NCI-H146 treated with DMSO at 0.1 percent for 48 hours (cell line): ENCODE data around the gene SPEG.

Experiments
- DNase-seq: peaks from one replicate; lab custom pipeline; 2025; ENCODE audit not compliant: unreplicated experiment; lab: John Stamatoyannopoulos, UW

SPEG gene

DNA sequence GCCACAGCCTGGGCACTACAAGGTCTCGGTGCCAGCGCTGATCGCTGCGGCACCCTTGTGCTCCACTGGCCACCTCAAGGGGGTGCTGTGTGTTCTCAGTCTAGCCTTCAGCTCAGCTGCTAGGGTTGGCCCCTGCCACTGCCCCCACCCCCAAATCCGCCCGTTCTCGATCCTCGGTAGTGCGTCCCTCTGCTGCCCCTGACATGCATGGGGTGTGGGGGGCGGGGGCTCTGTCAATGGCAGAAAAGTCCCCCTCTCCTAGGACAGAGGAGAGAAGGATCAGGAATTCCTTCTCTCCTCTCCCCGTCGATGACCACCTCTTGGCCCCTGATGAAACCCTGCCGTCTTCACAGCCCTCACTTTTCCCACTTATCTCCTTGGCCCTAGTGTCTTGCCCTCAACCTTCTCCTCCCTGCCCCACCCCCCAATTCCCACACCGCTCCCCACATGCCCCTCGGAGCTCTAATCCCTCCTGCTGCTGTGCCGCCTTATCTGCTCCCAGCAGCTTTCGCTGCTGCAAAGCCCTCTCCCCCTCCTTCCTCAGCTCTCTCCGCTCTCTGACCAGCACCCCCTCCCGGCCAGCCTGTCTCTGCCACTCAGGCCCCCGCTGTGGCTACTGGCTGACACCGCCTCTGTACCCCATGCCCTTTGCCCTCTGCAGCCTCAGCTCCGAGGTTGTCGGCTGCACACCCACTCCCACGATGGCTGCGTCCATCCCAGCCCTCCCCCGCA is 75.3 kb downstream of the SPEG start:
- peak; percentile 17 for DNase-seq

DNA sequence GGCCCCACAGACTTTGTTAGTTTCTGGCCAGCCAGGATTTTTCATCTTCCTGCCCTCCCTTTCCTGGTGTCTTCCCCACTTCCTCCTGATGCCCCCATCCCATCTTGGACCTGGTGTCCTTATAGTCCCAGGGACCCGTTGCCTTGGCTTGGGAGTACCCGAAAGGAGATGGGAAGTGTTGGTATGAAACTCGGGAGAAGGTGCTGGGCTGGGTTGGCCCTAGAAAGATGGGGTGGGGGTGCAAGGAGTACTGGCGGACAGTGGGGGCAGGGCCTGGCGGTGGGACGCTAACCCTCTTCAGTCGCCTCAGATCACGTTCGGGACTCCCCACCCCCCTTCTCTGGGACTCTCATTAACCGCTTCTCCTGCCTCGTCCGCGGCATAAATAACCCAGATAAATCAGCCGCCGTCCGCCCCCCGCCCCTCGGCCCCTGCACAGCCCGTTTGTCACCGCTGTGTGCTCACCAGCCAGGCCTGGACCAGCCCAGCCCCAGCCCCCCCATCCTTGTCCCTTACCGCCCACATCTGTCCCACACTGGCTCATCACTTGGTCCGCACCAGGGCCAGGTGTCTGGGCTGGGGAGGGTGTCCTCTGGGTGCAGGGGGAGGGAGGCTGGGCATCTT is 76.0 kb downstream of the SPEG start:
- DNase-seq: no peak

DNA sequence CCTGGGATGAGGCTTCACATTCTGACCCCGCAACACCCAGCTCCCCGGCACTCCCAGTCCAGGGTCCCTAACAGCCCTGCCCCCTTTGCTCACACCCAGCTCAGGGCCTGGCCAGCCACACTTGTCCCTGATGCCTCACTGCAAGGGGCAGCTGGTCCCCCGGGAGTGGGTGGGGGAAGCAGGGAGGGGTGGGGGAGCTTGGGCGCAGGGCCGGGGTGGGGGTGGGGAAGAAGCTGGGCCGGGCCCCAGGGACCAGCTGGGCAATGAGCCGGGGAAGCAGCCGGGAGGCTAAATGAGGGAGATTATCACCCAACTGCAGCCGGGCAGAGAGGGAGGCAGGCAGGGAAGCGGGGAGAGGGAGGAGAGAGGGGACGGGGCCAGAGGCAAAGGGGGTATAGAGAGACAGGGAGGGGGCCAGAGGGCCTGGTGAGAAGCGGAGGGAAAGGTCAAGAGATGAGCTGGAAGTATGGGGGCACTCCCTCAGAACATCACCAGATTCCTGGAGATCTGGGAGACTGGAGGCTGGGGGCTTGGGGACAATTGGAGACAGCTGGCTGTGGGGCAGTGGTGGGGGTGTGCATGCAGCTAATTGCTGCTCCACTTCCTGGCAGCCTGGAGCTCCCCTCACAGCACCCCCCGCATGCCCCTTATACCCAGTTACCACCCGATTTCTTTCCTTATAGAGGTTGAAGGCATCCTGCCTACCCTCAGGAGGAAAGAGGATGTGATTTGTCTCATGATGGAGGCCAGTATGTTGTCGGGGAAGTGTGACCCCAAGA is 77.1 kb downstream of the SPEG start:
- DNase-seq: no peak

DNA sequence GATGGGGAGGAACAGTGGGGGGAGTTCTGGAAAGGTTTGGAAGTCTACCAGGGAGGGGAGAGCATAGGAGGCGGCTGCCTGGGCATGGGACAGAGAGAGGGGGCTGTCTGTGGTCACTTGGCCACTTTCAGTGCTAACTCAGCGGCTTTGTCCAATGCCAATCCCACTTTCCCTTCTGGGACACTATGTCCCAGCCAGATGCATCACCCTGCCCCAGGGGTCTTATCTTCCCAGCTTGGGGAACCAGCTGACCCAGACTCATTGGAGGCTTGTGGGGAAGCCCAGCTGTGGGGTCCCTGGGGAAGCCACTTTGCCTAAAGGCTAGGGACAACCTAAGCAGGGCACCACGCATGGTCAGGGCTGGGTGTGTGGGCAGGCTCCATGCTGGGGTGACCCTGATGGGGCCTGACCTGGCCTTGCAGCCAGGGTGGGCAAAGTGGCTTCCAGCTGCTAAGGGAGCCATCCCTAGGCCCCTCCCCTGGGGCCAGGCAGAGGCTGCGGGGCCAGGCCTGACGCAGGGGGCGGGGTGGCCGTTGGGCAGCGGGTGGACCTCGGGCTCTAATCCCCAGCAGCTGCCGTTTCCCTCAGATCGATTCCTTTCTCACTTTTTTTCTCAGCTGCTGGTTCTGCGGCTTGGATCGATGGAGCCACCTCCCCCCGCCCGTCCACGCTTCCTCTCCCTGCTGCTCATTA is 78.0 kb downstream of the SPEG start:
- DNase-seq: peak; percentile 42

DNA sequence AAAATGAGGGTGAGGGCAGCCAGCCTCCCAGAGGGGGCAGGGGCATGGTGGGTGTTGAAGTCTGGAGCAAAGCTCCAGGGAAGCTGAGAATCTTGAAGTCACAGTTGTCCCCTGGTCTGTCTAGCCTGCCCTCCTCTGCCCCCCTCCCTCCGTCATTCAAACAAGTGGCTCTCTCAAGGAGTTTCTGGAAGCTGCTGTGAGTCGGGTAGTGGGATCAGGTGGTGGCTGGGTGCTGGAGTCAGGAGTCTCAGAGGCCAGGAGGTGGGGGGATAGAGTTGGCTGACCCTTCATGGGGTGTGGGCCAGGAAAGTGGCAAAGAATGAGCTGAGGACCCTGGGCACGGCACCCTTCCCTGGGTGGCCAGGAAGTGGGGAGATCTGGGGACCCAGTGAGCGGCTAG is 79.1 kb downstream of the SPEG start:
- no peak for DNase-seq

DNA sequence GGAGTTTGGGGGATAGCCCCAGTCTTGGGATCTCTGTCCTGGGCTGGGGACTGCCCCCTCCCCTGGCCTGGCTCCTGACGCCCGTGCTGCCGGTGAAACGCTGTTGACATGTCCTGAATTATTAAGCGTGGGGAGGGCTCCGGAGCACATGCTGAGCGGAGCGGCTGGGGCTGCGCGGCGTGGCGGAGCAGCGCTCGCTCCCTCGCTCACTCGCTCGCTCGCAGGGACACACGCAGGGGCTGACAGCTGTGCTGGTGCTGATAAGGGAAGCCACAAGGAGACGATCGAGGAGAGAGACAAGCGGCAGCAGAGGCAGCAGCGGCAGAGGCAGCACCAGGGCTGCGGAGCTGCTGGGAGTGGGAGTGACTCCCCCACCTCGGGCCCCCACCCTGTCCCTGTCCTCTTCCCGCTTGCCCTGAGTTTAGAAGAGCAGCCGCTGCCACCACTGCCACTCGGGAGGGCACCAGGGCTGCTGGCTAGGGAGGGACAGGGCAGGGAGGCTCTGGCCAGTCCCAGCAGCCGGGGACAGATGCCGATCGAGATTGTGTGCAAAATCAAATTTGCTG is 79.6 kb downstream of the SPEG start, which contains the start of gene ASIC4:
ASIC4 (plus strand) TSS at position 287 of the 566 bp plus-strand sequence; CDS start at position 530, 243 bp downstream.
- no peak for DNase-seq

DNA sequence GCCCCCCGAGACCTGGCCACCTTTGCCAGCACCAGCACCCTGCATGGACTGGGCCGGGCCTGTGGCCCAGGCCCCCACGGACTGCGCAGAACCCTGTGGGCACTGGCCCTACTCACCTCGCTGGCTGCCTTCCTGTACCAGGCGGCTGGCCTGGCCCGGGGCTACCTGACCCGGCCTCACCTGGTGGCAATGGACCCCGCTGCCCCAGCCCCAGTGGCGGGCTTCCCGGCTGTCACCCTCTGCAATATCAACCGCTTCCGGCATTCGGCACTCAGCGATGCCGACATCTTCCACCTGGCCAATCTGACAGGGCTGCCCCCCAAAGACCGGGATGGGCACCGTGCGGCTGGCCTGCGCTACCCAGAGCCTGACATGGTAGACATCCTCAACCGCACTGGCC is 80.2 kb downstream of the SPEG start:
- DNase-seq: no peak

DNA sequence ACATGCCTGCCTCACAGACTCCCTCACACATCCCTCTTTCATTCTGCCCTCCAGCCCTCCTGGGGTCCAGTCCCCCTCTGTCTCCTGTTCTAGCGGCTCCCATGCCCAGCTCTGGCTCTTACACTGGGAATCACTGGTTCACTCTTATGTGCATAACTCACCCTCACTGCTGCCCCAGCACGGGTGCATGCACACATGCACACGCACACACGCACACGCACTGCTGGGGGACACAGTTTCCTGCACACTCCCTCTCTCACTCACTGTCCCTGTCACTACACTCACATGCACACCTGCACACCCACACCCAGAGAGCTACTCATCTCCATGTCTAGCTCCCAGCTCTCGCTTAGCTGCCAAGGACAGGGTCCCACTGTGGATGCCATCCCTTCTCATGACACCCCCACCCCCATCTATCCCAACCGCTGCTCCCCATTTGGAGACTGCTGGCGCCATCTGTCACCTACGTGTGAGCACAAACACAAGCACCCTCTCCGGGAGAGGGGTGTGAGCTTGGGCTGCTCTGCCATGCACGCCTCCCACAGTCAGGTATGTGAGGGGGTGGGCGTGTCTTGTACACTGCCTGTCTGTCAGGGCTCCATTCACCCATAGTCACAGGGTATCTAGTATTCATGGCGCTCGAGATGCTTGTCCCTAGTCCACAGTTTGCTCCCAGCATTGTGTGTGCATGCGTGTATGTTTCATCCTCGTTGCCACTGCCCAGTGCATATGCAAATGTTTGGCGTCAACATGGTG is 81.4 kb downstream of the SPEG start:
- DNase-seq: no peak

DNA sequence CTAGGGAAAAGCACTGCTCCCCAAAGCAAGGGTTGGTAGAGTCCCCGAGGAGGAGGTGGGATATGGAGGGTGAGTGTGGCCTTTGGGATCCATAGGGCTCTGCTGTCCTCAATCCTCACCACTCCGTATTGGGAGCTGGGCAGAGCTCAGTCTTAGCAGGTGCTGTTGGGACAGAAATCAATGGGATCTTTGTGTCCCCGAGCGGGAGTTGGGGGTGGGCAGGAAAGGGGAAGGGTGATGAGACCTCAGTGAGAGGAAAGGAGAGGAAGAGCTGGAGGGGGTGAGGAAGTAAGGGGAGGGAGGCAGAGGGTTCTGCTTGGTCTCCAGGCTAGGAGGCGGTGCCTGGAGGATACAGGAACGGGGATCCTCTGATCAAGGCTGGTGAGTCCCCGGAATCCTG is 82.2 kb downstream of the SPEG start:
- no peak for DNase-seq

DNA sequence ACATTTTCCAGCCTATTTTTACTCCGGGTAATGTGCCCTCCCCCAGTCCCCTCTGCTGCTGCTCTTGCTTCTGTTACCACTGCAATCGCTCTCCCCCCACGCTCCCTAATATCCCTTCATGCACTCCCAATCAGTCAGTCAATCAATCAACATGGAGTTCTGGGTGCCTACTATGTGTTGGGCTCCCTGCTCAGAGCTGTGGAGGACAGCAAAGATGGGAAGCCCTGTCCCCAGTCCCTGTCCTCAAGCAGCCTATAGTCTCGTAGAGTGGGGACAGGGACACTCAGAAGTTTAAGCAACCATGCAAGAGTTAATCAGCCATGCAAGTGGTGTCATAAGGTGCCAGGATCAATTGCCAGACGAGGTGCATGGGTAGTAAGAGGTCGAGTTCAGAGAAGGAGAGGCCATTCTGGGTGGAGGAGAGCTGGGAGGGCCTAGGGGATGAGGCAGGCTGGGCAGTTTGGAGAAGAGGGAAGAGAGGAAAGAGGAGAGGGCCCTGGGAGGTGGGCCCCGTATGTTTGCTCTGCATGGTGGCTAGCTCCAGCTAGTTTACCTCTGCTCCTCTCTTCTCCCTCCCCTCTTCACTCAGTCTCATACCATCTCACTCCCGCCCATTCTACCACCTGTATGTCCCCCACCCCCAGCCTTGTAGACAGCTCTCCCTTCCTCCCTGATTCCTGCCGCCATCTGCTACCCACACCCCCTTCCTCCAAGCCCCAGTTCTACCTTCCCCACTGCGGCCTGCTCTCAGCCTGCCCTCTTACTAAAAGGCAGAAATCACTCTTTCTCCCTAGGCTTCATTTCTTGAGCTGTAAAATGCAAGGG is 83.5 kb downstream of the SPEG start:
- DNase-seq: no peak

DNA sequence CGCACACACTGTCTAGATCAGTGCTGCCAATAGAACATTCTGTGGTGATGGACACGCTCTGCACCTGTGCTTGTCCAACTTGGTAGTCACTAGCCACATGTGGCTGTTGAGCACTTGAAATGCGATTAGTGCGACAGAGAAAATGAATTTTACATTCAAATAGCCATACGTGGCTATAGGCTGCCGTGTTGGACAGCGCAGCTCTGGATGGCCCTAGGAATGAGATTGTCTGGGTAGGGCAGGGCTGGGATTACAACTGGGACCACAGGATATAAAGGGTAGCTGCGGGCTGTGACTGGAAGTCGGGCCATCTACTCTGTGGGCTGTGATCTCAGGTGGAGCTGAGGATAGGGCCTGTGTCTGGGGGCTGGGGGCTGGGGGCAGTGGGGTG is 84.9 kb downstream of the SPEG start:
- no peak for DNase-seq

DNA sequence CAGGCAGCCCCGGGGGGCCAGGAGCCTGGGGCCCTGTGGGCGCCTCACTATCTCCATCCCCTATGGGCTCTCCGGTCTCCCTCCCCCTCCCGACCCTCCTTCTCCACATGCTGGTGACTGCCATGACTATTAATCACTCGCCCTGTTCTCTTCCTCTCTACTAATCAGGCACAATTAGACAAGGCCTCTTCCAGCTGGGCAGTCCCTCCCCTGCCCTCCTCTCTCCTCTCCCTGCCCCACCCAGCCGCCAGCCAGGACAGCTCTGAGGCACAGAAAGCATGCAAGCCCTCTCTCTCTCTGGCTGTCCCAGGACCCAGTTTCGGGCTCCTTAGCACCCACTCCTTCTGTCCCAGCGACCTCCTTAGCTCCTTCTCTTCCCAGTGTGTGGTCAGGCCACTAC is 85.4 kb downstream of the SPEG start:
- no peak for DNase-seq

DNA sequence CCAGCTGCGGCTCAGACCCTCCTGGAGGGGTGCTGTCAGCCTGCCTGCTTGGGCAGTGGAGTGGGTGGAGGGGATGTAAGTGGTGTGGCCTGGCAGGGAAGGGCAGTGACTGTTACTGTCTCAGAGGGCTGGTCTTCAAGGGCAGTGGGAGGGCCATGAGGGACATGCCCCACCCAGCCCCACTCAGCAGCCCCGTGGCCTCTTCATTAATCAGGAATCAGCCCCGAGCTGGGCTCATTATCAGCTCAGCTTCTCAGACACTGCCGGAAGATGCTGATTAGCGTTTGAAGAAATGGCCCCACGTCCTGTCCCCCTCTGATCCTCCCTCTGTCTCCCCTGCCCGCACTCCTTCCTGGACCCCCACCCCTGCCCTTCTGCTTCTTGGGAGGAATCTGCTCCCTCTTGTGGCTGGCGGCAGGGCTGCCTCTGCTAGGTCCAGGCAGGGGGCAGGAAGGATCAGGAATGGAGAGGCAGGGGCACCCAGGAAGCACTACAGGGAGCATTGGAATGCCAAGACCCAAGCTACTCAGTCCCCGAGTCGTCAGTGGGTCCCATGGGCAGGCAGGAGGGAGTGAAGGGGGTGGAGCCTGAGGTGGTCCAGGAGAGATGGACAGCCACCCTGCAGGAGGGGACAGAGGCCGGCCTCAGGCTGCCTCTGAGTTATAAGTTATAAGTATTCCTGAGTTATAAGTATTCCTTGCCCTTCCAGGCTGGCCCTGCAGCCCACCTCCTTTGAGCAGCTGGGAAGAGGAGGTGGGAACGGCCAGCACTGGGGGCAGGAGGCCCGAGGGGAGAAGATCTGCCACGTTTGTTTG is 86.6 kb downstream of the SPEG start:
- peak; percentile 5 for DNase-seq

DNA sequence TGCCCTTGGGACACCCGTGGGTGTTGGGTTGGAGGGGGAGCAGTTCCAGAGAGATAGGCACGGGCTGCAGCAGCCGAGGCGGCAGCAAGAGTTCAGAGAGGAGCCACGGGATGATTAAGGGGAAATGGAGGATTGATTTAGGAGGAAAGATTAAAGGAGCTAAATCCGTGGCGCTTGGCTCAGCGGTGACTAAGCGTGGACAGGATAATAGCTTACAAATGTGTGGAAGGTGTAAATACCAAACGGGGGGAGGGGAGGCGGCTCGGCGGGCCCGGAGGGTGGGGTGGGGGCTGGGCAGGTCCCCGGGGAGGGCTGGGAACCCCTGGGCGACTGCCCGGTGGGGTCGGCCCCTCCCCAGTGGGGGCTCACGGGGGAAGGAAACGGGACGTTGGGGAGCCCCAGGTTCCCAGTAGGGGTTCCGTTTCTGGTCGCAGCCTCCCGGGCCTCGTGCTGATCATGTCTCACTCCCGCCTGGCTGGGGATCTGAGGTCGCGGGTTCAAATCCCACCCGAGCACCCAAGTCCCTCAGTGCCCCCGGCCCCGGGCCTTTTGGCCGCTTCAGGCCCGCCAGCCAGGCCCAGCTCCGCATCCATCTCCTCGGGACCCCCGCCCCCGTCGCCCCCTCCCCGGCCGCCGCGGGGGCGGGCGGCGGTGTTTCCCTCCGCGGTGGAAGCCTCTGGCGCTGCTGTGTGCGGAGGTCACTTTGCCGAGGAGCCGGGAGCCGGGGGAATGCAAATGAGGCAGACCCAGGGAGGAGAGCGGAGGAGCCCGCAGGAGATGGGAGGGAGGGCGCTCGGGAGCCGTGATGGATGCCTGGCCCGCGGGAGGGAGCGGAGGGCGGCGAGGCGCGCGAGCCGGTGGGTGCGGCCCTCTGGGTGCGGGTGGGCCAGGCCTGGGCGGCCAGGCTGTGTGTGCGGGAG is 87.7 kb downstream of the SPEG start:
- DNase-seq: no peak

DNA sequence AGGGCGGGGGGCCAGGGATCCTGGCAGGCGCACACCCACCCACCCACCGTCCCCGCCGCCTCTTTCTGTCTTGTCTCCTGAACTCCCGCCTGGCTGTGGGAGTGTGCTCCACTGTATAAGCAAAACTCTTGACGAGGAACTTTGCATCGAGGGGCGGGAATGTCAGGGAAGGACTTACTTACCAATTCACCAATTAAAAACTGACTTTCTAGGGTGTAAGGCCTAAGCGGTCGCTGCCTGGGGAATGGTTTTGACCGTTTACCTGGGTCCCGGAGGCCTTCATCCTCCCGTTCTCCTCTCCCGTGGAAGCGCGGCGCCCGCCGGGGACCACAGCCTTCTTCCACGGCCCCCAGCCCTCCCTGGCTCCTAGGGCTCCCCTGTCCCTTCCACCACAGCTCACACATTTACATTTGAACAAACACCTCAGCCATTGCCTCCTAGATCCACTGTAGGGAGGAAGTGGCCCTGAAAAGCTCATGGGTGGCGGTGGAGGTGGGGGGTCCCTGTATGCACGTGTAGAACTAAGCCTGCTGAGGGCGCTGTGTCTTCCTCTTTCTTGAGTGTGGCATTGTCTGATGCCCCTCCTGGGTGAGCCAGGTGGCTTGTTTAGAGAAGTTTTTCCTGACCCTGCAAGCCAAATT is 88.5 kb downstream of the SPEG start:
- no peak for DNase-seq

DNA sequence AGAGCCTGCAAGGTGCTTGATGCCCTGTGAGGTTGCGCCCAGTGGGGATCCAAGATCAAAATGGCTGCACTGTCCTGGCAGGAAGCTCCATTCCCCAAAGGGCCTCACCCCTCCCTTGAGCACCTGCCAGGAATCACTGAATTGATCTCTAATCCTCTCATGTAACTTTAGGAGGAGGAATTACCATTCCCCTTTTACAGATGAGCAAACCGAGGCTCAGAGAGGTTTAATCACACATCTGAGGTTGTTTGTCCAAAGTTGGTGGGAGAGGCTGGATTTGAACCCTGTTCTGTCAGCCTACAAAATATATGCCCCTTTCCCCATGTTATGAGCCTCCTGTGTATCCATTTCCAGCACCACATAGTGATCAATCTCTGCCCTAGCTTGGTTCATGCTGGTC is 90.2 kb downstream of the SPEG start:
- no peak for DNase-seq

DNA sequence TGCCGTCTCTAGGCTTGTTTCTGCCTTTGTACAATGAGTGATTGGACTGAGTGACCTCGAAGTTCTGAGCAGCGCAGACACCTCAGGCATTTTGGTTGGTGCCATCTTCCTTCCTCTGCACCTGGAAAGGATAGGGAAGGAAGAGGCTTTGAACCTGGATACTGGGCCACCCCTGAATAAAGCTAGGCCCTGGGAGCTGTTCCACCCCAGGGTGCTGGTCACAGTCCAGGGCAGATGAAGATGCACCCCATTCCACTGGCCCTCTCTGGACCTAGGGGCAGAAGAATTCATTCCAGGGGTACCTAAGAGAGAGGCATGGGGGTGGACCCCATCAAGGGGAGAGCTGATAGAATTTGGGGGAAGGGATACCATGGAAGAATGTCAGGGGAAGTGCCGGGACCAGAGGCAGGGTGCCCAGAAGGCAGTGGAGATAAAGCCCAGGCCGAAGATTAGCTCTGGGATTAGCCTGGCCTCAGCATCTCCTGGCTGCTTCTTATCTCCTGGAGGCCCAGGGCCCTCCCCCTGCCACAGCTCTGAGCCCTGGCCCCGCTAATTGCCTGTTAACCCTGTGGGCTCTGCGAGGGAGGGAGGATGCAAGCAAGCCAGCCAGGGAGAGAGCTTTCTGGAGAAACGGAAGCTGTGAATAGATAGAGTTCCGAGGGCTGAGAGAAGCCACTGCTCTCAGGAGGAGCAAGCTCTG is 91.0 kb downstream of the SPEG start:
- no peak for DNase-seq
